K562 (cell line): ENCODE results near the gene FXYD4. TPM values are rescaled to one million over a fixed set of nuclear protein-coding genes. Genes with fewer than 3 reads are reported as not detected.
A peak's percentile ranks its signal among the peaks of the same experiment; 100 is the strongest.

ENCODE experiments used
- AFF1 ChIP-seq, 2 experiments: fragments of 450-650 bp; IDR thresholded peaks; 2 replicates each; pipeline ENCODE4 v1.6.1; 2018; ENCODE audit warnings: mild to moderate bottlenecking in 2 of 2, low read depth in 1 of 2; ENCODE audit not compliant: partially characterized antibody in 2 of 2
- ATF3 ChIP-seq, 2 experiments: fragments of 450-650 bp in 1 of 2; sonication (generic) in 1 of 2; formaldehyde crosslinking in 1 of 2; IDR thresholded peaks in 1 of 2; conservative IDR thresholded peaks in 1 of 2; 2 replicates each; pipeline versions ENCODE4 v1.6.1 to v1.8.1; 2016 to 2023; ENCODE audit warnings: mild to moderate bottlenecking in 2 of 2, moderate library complexity in 2 of 2, inconsistent platforms in 1 of 2, missing genetic modification reagents in 1 of 2
- ATF7 ChIP-seq: fragments of 450-650 bp; IDR thresholded peaks from 2 replicates; pipeline ENCODE4 v1.7.1; 2014; ENCODE audit warnings: mild to moderate bottlenecking, moderate library complexity
- CEBPG ChIP-seq, 3 experiments: fragments of 200-800 bp in 1 of 3; sonication (Bioruptor generic) in 1 of 3; sonication (generic) in 1 of 3; formaldehyde crosslinking in 1 of 3; IDR thresholded peaks in 2 of 3; conservative IDR thresholded peaks in 1 of 3; 2 replicates each; pipeline versions ENCODE4 v1.6.1 to v1.8.0; 2016 to 2022; ENCODE audit warnings: missing compliant biosample characterization in 2 of 3, missing genetic modification characterization in 2 of 3, mild to moderate bottlenecking in 1 of 3, missing genetic modification reagents in 1 of 3
- CREBBP ChIP-seq: IDR thresholded peaks from one replicate; pipeline ENCODE4 v1.6.1; 2012; ENCODE audit warnings: low read depth, mild to moderate bottlenecking, control low read depth, inconsistent platforms, low read length
- E2F6 ChIP-seq, 2 experiments: IDR thresholded peaks; 2 replicates each; pipeline ENCODE4 v1.6.1; 2011; ENCODE audit warnings: borderline replicate concordance in 1 of 2, control low read depth in 1 of 2, low read depth in 1 of 2, low read length in 1 of 2, mild to moderate bottlenecking in 1 of 2, mixed read lengths in 1 of 2, moderate library complexity in 1 of 2; ENCODE audit not compliant: insufficient read depth in 1 of 2, insufficient read length in 1 of 2, poor library complexity in 1 of 2, severe bottlenecking in 1 of 2; ENCODE audit errors: extremely low read depth in 1 of 2
- ERF ChIP-seq: fragments of 450-650 bp; formaldehyde crosslinking; IDR thresholded peaks from 2 replicates; pipeline ENCODE4 v1.4.0; 2020; ENCODE audit warnings: mild to moderate bottlenecking, mixed read lengths
- L3MBTL2 ChIP-seq: fragments of 450-650 bp; IDR thresholded peaks from 2 replicates; pipeline ENCODE4 v1.6.1; 2016; ENCODE audit warnings: mild to moderate bottlenecking, moderate library complexity
- LARP7 ChIP-seq: fragments of 450-650 bp; IDR thresholded peaks from 2 replicates; pipeline ENCODE4 v1.6.1; 2016
- NRF1 ChIP-seq, 2 experiments: fragments of 450-650 bp; IDR thresholded peaks in 1 of 2; conservative IDR thresholded peaks in 1 of 2; 2 replicates each; pipeline ENCODE4 v1.6.1; 2014; ENCODE audit warnings: mild to moderate bottlenecking in 2 of 2
- SIN3A ChIP-seq, 2 experiments: fragments of 150-350 bp in 1 of 2; IDR thresholded peaks; 2 replicates each; pipeline ENCODE4 v1.6.1; 2011 to 2016; ENCODE audit warnings: borderline replicate concordance in 2 of 2, low read depth in 2 of 2, low read length in 2 of 2, mild to moderate bottlenecking in 2 of 2, moderate library complexity in 2 of 2; ENCODE audit not compliant: control insufficient read depth in 1 of 2
- STAT6 ChIP-seq: sonication (generic); formaldehyde crosslinking; IDR thresholded peaks from 2 replicates; pipeline ENCODE4 v1.8.1; 2023; ENCODE audit warnings: mild to moderate bottlenecking, missing genetic modification reagents
- TOE1 ChIP-seq, 2 experiments: fragments of 450-650 bp in 1 of 2; sonication (generic) in 1 of 2; formaldehyde crosslinking in 1 of 2; IDR thresholded peaks; 2 replicates each; pipeline versions ENCODE4 v1.7.1 to v1.8.0; 2016 to 2022; ENCODE audit warnings: borderline replicate concordance in 2 of 2, mild to moderate bottlenecking in 2 of 2, antibody characterized with exemption in 1 of 2, inconsistent platforms in 1 of 2, low read depth in 1 of 2, missing genetic modification reagents in 1 of 2, moderate library complexity in 1 of 2
- ZNF197 ChIP-seq: fragments of 200-800 bp; sonication (Bioruptor generic); IDR thresholded peaks from 2 replicates; pipeline ENCODE4 v1.6.1; 2016; ENCODE audit warnings: low read depth, missing genetic modification characterization, missing compliant biosample characterization
- ZNF507 ChIP-seq: conservative IDR thresholded peaks from 2 replicates; pipeline ENCODE4 v1.6.1; 2017; ENCODE audit warnings: missing genetic modification characterization, missing compliant biosample characterization
- ZNF764 ChIP-seq: fragments of 250-450 bp; sonication (Bioruptor Pico); IDR thresholded peaks from 2 replicates; pipeline ENCODE4 v1.4.0; 2020; ENCODE audit warnings: low read depth, mild to moderate bottlenecking, moderate library complexity
- ZZZ3 ChIP-seq: fragments of 450-650 bp; IDR thresholded peaks from 2 replicates; pipeline ENCODE4 v1.6.1; 2016; ENCODE audit warnings: antibody characterized with exemption, mild to moderate bottlenecking, moderate library complexity
- polyA plus RNA-seq, 8 experiments: library from polyadenylated mRNA; depleted of rRNA in 4 of 8; stranded (reverse) in 5 of 8; unstranded in 3 of 8; fragments of >200 nt; fragmentation: Nextera tagmentation in 2 of 8; fragmentation: Illumina TruSeq in 1 of 8; extraction: Ambion mirVana in 2 of 8; extraction: Trizol in 1 of 8; gene quantifications; 2 replicates each; pipeline versions ENCODE4 v1.2.1 to v1.2.3, GENCODE V29; 2011 to 2014; ENCODE audit warnings: inconsistent platforms in 1 of 8, missing spikeins in 1 of 8
- total RNA-seq, 7 experiments: library from RNA; depleted of rRNA in 6 of 7; stranded (reverse); fragments of >200 nt in 6 of 7; fragmentation: Illumina TruSeq in 2 of 7; extraction: Trizol in 2 of 7; gene quantifications; 2 replicates each; pipeline versions ENCODE4 v1.2.1 to v1.2.3, GENCODE V29; 2011 to 2021; ENCODE audit warnings: low replicate concordance in 1 of 7

FXYD4 gene
- total and polyA plus RNA-seq, 9 of the 15 experiments (the other 6 are each of a cell fraction or from before 2014, with no cell fraction given): not detected

GRCh38 chr10:43371418-43371817 lies at the start of gene FXYD4 (continued):
- no peak for TF ChIP-seq STAT6 (CRISPR knock-in tag)
- peak in 1 of 2 experiments; percentile 17; a peak in 1 of 4 replicates for TF ChIP-seq NRF1 (conservative IDR thresholded peaks at IDR 0.05 in 1 of 2, IDR thresholded peaks at IDR 0.05 in 1 of 2)
- no peak for TF ChIP-seq ZNF764
- no peak for TF ChIP-seq CREBBP
- no peak for TF ChIP-seq TOE1 (IDR thresholded peaks at IDR 0.05; ENCODE audit: borderline replicate concordance)
- TF ChIP-seq TOE1 (CRISPR knock-in tag; IDR thresholded peaks at IDR 0.05; ENCODE audit: borderline replicate concordance, low read depth): no peak
- TF ChIP-seq E2F6 (IDR thresholded peaks at IDR 0.05; ENCODE audit: borderline replicate concordance in 1 of 2, extremely low read depth in 1 of 2, insufficient read depth in 1 of 2, insufficient read length in 1 of 2, low read depth in 1 of 2, low read length in 1 of 2, poor library complexity in 1 of 2, severe bottlenecking in 1 of 2): peak in 1 of 2 experiments; percentile 49
- no peak for TF ChIP-seq ATF7
- no peak for TF ChIP-seq ERF
- no peak for TF ChIP-seq AFF1 (IDR thresholded peaks at IDR 0.05; ENCODE audit: low read depth in 1 of 2, partially characterized antibody in 2 of 2)
- peak; percentile 47 for TF ChIP-seq ATF3 (IDR thresholded peaks at IDR 0.05)
- TF ChIP-seq ATF3 (CRISPR knock-in tag; conservative IDR thresholded peaks at IDR 0.05): no peak
- TF ChIP-seq ZNF197 (CRISPR knock-in tag): no peak
- TF ChIP-seq L3MBTL2: peak; percentile 91
- TF ChIP-seq ZNF507: no peak
- TF ChIP-seq CEBPG (CRISPR knock-in tag; IDR thresholded peaks at IDR 0.05): no peak
- 0 out of 4 replicates have a peak, but pooled peaks of 1 of the 2 experiments have one; percentile 39 for TF ChIP-seq CEBPG (tag; conservative IDR thresholded peaks at IDR 0.05 in 1 of 2, IDR thresholded peaks at IDR 0.05 in 1 of 2)
- TF ChIP-seq SIN3A (IDR thresholded peaks at IDR 0.05; ENCODE audit: borderline replicate concordance in 2 of 2, control insufficient read depth in 1 of 2, low read depth in 2 of 2, low read length in 2 of 2): peak in 1 of 2 experiments; percentile 58; a peak in 1 of 4 replicates
- TF ChIP-seq ZZZ3: no peak
- no peak for TF ChIP-seq LARP7
